ENCODE data around the gene IRGC.

DNA sequence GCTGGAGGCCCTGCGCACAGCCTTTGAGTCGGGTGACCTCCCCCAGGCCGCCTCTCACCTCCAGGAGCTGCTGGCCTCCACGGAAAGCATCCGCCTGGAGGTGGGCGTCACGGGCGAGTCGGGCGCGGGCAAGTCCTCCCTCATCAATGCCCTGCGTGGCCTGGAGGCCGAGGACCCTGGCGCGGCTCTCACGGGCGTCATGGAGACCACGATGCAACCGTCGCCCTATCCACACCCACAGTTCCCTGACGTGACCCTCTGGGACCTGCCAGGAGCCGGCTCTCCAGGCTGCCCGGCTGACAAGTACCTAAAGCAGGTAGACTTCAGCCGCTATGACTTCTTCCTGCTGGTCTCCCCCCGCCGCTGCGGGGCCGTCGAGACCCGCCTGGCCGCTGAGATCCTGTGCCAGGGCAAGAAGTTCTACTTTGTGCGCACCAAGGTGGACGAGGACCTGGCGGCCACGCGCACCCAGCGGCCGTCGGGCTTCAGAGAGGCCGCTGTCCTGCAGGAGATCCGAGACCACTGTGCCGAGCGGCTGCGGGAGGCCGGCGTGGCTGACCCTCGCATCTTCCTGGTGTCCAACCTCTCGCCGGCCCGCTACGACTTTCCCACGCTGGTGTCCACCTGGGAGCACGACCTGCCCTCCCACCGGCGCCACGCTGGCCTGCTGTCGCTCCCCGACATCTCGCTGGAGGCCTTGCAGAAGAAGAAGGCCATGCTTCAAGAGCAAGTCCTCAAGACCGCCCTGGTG is 2.9 kb downstream of the IRGC start:
- no peak for TF ChIP-seq CTCF (IDR thresholded peaks at IDR 0.05)
- TF ChIP-seq POLR2A (IDR thresholded peaks at IDR 0.05) = no peak
